Measurements from ENCODE around the gene MAPK8IP1. TPM values are rescaled to one million over a fixed set of nuclear protein-coding genes. Genes with fewer than 3 reads are reported as not detected.

MAPK8IP1 gene
- total RNA-seq, 2 donors from 2014 or later, result 9.5 to 10.4 TPM

DNA sequence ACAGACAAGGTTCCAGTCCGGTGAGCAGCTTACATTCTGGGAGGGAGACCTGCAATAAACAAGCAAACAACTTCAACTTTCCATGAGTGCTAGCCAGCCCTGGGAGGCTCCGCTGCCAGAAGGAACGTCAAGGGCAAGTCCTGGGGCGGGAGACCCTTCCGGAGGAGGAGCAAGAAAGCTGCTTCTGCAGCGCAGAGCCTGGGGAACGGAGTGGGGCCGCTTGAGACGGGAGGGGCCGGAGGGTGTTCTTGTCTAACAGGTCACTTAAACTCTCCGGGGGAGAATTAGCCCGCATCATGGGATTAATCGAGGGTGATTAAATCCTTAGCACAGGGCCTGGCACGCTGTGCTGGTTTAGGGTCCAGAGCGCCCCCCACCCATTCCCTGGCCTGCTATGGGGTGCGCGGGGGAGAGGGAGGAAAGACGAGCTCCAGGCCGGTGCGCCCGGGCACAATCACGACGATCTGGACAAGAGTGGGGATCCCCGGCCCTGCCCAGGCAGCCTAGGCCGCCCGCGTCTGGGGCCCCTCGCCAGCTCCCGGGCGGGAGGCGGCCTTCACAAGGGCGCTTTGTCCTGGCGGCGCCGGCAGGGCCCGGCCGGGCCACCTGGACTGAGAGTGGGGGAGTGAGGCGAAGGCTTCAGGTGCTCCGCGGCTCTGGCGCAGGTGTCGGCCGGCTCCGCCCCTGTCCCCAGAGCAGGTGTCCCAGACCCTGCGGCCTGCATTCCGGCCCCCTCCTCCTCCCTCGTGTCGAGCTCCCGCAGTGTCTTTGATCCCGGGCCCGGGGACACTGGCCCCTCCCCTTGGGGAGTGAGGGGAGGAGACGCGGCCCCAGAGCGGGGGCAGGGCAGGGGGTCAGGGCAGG lies 36.3 kb downstream of the MAPK8IP1 start:
- Histone ChIP-seq H3K4me3 (peak overlapping the region; percentile 57), H3K9me3 (no peaks in the 10 kb centered on the region), H3K27ac (no peak overlapping the region), H3K36me3 (no peaks in the 10 kb centered on the region), H3K27me3 (replicated peaks; ENCODE audit: insufficient read depth) (peaks cover 6% of the 10 kb centered on the region), H3K4me1 (ENCODE audit: control insufficient read depth in 1 of 2, low read depth in 2 of 2) (peaks cover 12 to 23% of the 10 kb centered on the region in 2 donors)
- DNase-seq (ENCODE audit: low spot score), result no peak
- TF ChIP-seq, protein P1, sequence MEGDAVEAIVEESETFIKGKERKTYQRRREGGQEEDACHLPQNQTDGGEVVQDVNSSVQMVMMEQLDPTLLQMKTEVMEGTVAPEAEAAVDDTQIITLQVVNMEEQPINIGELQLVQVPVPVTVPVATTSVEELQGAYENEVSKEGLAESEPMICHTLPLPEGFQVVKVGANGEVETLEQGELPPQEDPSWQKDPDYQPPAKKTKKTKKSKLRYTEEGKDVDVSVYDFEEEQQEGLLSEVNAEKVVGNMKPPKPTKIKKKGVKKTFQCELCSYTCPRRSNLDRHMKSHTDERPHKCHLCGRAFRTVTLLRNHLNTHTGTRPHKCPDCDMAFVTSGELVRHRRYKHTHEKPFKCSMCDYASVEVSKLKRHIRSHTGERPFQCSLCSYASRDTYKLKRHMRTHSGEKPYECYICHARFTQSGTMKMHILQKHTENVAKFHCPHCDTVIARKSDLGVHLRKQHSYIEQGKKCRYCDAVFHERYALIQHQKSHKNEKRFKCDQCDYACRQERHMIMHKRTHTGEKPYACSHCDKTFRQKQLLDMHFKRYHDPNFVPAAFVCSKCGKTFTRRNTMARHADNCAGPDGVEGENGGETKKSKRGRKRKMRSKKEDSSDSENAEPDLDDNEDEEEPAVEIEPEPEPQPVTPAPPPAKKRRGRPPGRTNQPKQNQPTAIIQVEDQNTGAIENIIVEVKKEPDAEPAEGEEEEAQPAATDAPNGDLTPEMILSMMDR (IDR thresholded peaks at IDR 0.05), result no peak
- no peak for ATAC-seq (ENCODE audit: insufficient number of reproducible peaks, low FRiP score, low read depth)

DNA sequence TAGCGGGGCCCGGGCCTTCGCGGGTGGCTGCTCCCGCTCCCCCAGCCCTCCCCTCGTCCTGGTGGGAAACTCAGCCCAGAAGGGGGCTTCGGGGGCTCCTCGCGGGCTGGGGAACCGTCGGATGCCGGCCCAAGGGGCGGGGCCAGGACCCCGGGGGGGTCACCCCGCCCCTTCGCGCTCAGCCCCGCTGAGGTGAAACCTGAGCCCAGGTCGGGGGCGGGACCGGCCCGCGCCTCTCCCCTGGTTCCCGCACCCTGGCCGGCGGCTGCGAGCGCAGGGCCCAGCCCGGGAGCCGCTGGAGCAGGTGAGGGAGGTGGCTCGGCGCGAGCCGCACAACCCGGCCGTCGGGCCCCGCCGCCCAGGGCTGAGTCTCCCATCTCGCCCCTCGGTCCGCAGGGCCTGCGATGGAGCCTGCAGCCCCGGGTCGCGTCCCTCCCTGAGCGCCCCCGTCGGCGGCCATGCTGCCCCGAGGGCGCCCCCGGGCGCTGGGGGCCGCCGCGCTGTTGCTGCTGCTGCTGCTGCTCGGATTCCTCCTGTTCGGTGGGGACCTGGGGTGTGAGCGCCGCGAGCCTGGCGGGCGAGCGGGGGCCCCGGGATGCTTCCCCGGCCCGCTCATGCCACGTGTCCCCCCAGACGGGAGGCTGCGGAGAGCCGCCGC lies 37.1 kb downstream of the MAPK8IP1 start, which contains the start of gene LARGE2:
Gene LARGE2 (plus strand): TSS at position 232 of the 658 bp plus-strand sequence. CDS start 227 bp downstream, at position 459.
- no peak for ATAC-seq (ENCODE audit: insufficient number of reproducible peaks, low FRiP score, low read depth)
- Histone ChIP-seq H3K9me3 (no peaks in the 10 kb centered on the region), H3K36me3 (no peaks in the 10 kb centered on the region), H3K27ac (no peak within 1 kb of the TSS), H3K27me3 (replicated peaks; ENCODE audit: insufficient read depth) (peaks cover 6% of the 10 kb centered on the region), H3K4me1 (ENCODE audit: control insufficient read depth in 1 of 2, low read depth in 2 of 2) (peaks cover 7 to 16% of the 10 kb centered on the region in 2 donors), H3K4me3 (peak within 1 kb of the TSS; percentile 57)
- no peak for DNase-seq (ENCODE audit: low spot score)
- TF ChIP-seq, protein P1 (IDR thresholded peaks at IDR 0.05), result no peak

DNA sequence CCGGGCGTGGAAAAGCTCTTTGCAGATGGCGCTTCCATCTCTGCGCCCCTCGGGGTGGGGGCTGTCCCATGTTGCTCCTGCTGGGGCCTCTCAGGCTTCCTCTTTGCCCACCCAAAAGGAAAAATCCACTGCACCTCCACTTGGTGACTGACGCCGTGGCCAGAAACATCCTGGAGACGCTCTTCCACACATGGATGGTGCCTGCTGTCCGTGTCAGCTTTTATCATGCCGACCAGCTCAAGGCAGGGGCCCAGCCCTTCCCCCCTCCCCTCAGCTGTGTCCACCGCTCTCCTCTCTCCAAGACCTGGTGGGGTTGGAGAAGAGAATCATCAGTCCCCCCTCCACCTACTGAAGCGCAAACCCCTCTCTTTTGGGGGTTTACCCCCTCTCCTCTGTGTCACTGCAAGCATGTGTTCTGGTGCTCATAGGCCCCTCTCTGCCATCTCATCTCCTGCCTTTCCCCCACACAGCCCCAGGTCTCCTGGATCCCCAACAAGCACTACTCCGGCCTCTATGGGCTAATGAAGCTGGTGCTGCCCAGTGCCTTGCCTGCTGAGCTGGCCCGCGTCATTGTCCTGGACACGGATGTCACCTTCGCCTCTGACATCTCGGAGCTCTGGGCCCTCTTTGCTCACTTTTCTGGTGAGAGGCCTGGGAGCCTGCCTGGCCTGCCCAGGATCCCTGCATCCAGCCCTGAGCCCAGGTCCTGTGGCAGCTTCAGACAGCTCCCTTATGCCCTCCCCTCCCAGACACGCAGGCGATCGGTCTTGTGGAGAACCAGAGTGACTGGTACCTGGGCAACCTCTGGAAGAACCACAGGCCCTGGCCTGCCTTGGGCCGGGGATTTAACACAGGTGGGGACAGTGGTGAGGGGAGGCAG lies 38.8 kb downstream of the MAPK8IP1 start:
- ATAC-seq (ENCODE audit: insufficient number of reproducible peaks, low FRiP score, low read depth), result no peak
- DNase-seq (ENCODE audit: low spot score), result no peak
- Histone ChIP-seq H3K27ac (no peak overlapping the region), H3K4me3 (no peak overlapping the region), H3K27me3 (replicated peaks; ENCODE audit: insufficient read depth) (peaks cover 6% of the 10 kb centered on the region), H3K36me3 (no peaks in the 10 kb centered on the region), H3K9me3 (no peaks in the 10 kb centered on the region), H3K4me1 (ENCODE audit: control insufficient read depth in 1 of 2, low read depth in 2 of 2) (peaks cover 7 to 16% of the 10 kb centered on the region in 2 donors)
- TF ChIP-seq, protein P1 (IDR thresholded peaks at IDR 0.05), result no peak

DNA sequence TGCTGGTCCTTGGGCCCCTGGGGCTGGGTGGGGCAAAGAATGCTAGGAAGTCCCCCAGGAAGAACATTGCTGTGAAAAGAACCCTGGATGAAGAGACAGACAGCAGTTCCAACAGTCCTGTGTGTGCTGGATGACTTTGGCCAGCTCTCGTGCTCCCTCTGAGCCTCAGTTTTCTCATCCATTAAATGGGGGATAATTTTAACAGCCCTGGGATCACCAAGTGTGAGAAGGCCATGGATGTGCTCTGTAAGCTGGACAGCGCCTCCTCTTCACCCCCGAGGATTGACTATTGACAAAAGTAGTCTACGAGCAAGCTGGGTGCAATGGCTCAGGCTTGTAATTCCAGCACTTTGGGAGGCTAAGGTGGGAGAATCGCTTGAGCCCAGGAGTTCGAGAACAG lies 39.5 kb downstream of the MAPK8IP1 start:
- Histone ChIP-seq H3K27me3 (replicated peaks; ENCODE audit: insufficient read depth) (peaks cover 6% of the 10 kb centered on the region), H3K27ac (no peak overlapping the region), H3K36me3 (no peaks in the 10 kb centered on the region), H3K9me3 (no peaks in the 10 kb centered on the region), H3K4me1 (ENCODE audit: control insufficient read depth in 1 of 2, low read depth in 2 of 2) (peaks cover 7 to 16% of the 10 kb centered on the region in 2 donors), H3K4me3 (no peak overlapping the region)
- ATAC-seq (ENCODE audit: insufficient number of reproducible peaks, low FRiP score, low read depth) (no peak), DNase-seq (ENCODE audit: low spot score) (no peak)
- TF ChIP-seq, protein P1 (IDR thresholded peaks at IDR 0.05), result no peak
